Endothelial cell (in vitro differentiated cells): ENCODE data around the gene GALNT6. TPM values are rescaled to one million over a fixed set of nuclear protein-coding genes. Genes with fewer than 3 reads are reported as not detected.

Experiments
- DNase-seq: peaks from one replicate; pipeline ENCODE4 v3.0.0; 2021; ENCODE audit warnings: low spot score
- H3K27ac Mint-ChIP-seq: one replicate; pipeline ENCODE4 v1.8.0; 2021; ENCODE audit warnings: mixed read lengths, inconsistent platforms; ENCODE audit not compliant: unreplicated experiment
- H3K27me3 Mint-ChIP-seq: one replicate; pipeline ENCODE4 v1.8.0; 2021; ENCODE audit warnings: mild to moderate bottlenecking, moderate library complexity, mixed read lengths, inconsistent platforms; ENCODE audit not compliant: unreplicated experiment
- H3K36me3 Mint-ChIP-seq: one replicate; pipeline ENCODE4 v1.8.0; 2021; ENCODE audit warnings: mild to moderate bottlenecking, low read depth, mixed read lengths, inconsistent platforms; ENCODE audit not compliant: unreplicated experiment
- H3K4me1 Mint-ChIP-seq: one replicate; pipeline ENCODE4 v1.8.0; 2021; ENCODE audit warnings: mild to moderate bottlenecking, mixed read lengths, inconsistent platforms; ENCODE audit not compliant: unreplicated experiment
- H3K4me3 Mint-ChIP-seq: one replicate; pipeline ENCODE4 v1.8.0; 2021; ENCODE audit warnings: mild to moderate bottlenecking, mixed read lengths, inconsistent platforms; ENCODE audit not compliant: unreplicated experiment
- H3K9me3 Mint-ChIP-seq: one replicate; pipeline ENCODE4 v1.8.0; 2021; ENCODE audit warnings: mixed read lengths, inconsistent platforms; ENCODE audit not compliant: unreplicated experiment
- CTCF ChIP-seq: fragments of 200-600 bp; sonication (generic); IDR thresholded peaks from one replicate; pipeline ENCODE4 v1.5.0; 2021; ENCODE audit warnings: antibody characterized with exemption; ENCODE audit not compliant: unreplicated experiment
- long read RNA-seq: library from polyadenylated mRNA; unstranded; transcript quantifications from one replicate; pipeline ENCODE4 v2.0.0, GENCODE V29; 2020; ENCODE audit not compliant: unreplicated experiment
- total RNA-seq: library from RNA; stranded (reverse); fragmentation: NEBNext Ultra II Directional; extraction: Animal tissue kit (Norgen Biotek cat#: 25700); gene quantifications from one replicate; pipeline ENCODE4 v1.2.1, GENCODE V29; 2021; ENCODE audit not compliant: unreplicated experiment

GALNT6 gene
- 12.5 TPM for total RNA-seq
- long read RNA-seq, partial matches to known transcripts = 2 of 5 reads
- long read RNA-seq, other reads (novel, unspliced or antisense) = 3 of 5 reads

- Mint-ChIP-seq H3K27ac (peak within 1 kb of the TSS; percentile 48), H3K27me3 (peaks cover 13% of the 10 kb centered on the region), H3K36me3 (peaks cover 9% of the 10 kb centered on the region), H3K9me3 (no peaks in the 10 kb centered on the region), H3K4me1 (peaks cover 66% of the 10 kb centered on the region), H3K4me3 (peak within 1 kb of the TSS; percentile 93)
- peak; percentile 56 for DNase-seq
- TF ChIP-seq CTCF = no peak
Measured at GRCh38 chr12:51391283-51392123, at the start of gene GALNT6. GALNT6 (minus strand) TSS chr12:51391406; CDS start chr12:51379781, 11,625 bp downstream.

- Mint-ChIP-seq H3K4me1 (peaks cover 6% of the 10 kb centered on the region), H3K36me3 (no peaks in the 10 kb centered on the region), H3K27ac (no peak overlapping the region), H3K4me3 (no peak overlapping the region), H3K9me3 (no peaks in the 10 kb centered on the region), H3K27me3 (no peaks in the 10 kb centered on the region)
- DNase-seq = no peak
- TF ChIP-seq CTCF = no peak
Measured at GRCh38 chr12:51439330-51439729, 48.1 kb upstream of the GALNT6 start.

- peaks cover 23% of the 10 kb centered on the region for H3K4me1 Mint-ChIP-seq
- no peaks in the 10 kb centered on the region for H3K36me3 Mint-ChIP-seq
- no peaks in the 10 kb centered on the region for H3K27me3 Mint-ChIP-seq
- DNase-seq = no peak
- peak overlapping the region; percentile 27 for H3K27ac Mint-ChIP-seq
- H3K4me3 Mint-ChIP-seq = no peak overlapping the region
- no peak for TF ChIP-seq CTCF
- no peaks in the 10 kb centered on the region for H3K9me3 Mint-ChIP-seq
Measured at GRCh38 chr12:51437431-51437830, 46.2 kb upstream of the GALNT6 start.

GRCh38 chr12:51434305-51434704 is 43.1 kb upstream of the GALNT6 start:
- peaks cover 41% of the 10 kb centered on the region for H3K4me1 Mint-ChIP-seq
- H3K27ac Mint-ChIP-seq = no peak overlapping the region
- no peak for TF ChIP-seq CTCF
- H3K4me3 Mint-ChIP-seq = no peak overlapping the region
- no peaks in the 10 kb centered on the region for H3K9me3 Mint-ChIP-seq
- no peak for DNase-seq
- H3K27me3 Mint-ChIP-seq = no peaks in the 10 kb centered on the region
- H3K36me3 Mint-ChIP-seq = no peaks in the 10 kb centered on the region

- no peaks in the 10 kb centered on the region for H3K36me3 Mint-ChIP-seq
- H3K9me3 Mint-ChIP-seq = no peaks in the 10 kb centered on the region
- H3K4me1 Mint-ChIP-seq = peaks cover 42% of the 10 kb centered on the region
- no peak overlapping the region for H3K4me3 Mint-ChIP-seq
- H3K27ac Mint-ChIP-seq = peak overlapping the region; percentile 72
- H3K27me3 Mint-ChIP-seq = no peaks in the 10 kb centered on the region
- no peak for TF ChIP-seq CTCF
- DNase-seq = no peak
Measured at GRCh38 chr12:51432921-51433320, 41.7 kb upstream of the GALNT6 start.
